ENCODE results near the gene RASSF4. TPM values are rescaled to one million over a fixed set of nuclear protein-coding genes. Genes with fewer than 3 reads are reported as not detected.

The RASSF4 gene
- total RNA-seq, 1 experiment from 2014 or later, result 11.5 TPM

DNA sequence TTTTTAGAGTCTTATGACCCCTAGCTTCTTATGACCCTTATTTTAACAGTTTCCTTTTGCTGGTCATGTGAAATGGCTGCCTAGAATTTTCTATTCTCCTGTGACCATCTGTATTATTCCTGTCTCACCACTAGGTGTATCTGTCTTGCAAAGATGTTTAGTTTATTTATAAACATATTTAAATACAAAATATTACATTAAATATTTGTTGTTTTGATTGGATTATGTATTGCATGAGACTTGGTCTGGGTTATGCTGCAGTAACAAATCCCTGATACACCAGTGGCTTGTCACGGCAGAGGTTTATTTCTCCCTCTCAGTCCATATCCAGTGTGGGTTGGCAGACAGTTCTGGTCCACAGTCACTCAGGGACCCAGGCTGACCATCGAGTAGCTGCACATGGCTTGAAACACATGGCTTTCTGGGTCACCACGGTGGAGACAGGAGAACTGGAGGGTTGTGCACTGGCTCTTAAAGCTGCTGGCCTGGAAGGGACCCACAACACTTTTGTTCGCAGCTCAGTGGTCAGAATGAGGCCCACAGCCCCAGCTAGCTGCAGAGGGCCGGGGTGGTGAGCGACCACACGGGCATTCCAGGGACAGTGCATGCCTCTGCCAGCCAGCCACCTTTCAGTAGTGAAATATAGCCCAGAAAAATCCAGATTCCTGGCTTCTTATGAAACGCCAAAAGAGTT is 7.4 kb downstream of the RASSF4 start:
- Mint-ChIP-seq H3K27me3 (ENCODE audit: low read depth) (no peaks in the 10 kb centered on the region), H3K27ac (no peak overlapping the region), H3K36me3 (ENCODE audit: insufficient read depth in 1 of 3, low read depth in 3 of 3) (peaks cover 7 to 25% (median 12%) of the 10 kb centered on the region in 3 experiments; a peak in 6 of 7 replicates), H3K9me3 (no peaks in the 10 kb centered on the region; a peak in 2 of 5 replicates), H3K4me1 (peaks cover 50 to 52% of the 10 kb centered on the region in 2 experiments), H3K4me3 (no peak overlapping the region)
- H2BK20ac ChIP-seq (ENCODE audit: low read depth, low read length, poor library complexity, severe bottlenecking), result no peak overlapping the region
- no peaks in the 10 kb centered on the region for H3K23me2 ChIP-seq (ENCODE audit: insufficient read length, low read depth, low read length, poor library complexity, severe bottlenecking)
- H4K91ac ChIP-seq (ENCODE audit: insufficient read length, low read depth, low read length), result no peak overlapping the region
- DNase-seq, result peak; percentile 18
- no peak overlapping the region for H3K27ac ChIP-seq (ENCODE audit: insufficient read length, low read depth, low read length)
- no peaks in the 10 kb centered on the region for H3K79me1 ChIP-seq (ENCODE audit: insufficient read depth, low read depth, low read length, poor library complexity, severe bottlenecking)
- no peak overlapping the region for H2AFZ ChIP-seq (ENCODE audit: low read length)
- H3K56ac ChIP-seq (ENCODE audit: insufficient read length, low read depth, low read length), result no peak overlapping the region
- no peak overlapping the region for H3K18ac ChIP-seq (ENCODE audit: insufficient read length, low read depth, low read length)
- no peak overlapping the region for H3K4me2 ChIP-seq (ENCODE audit: insufficient read depth, insufficient read length, low read length)
- H3K4ac ChIP-seq (ENCODE audit: low read depth, low read length), result no peak overlapping the region
- no peak overlapping the region for H4K8ac ChIP-seq (replicated peaks; ENCODE audit: insufficient read length, low read depth, low read length)
- H2BK12ac ChIP-seq (ENCODE audit: insufficient read length, low read depth, low read length), result no peak overlapping the region
- H3K27me3 ChIP-seq (ENCODE audit: insufficient read depth, low read length), result no peaks in the 10 kb centered on the region
- WGBS (ENCODE audit: extremely low coverage, insufficient read length, low lambda C conversion rate), result no CpG with 5 or more reads among the region's 8 CpGs
- peak; percentile 50 for TF ChIP-seq CTCF (conservative IDR thresholded peaks at IDR 0.05)
- no peak overlapping the region for H3T11ph ChIP-seq (ENCODE audit: low read length)
- no peak overlapping the region for H2BK5ac ChIP-seq (ENCODE audit: insufficient read length, low read length)
- no peak overlapping the region for H4K5ac ChIP-seq (ENCODE audit: insufficient read length, low read depth, low read length)
- no peak overlapping the region for H2BK15ac ChIP-seq (ENCODE audit: low read depth, low read length)
- no peaks in the 10 kb centered on the region for H3K9me3 ChIP-seq (ENCODE audit: control insufficient read depth, low read depth, low read length)
- H3K79me2 ChIP-seq (ENCODE audit: insufficient read depth, low read length), result no peaks in the 10 kb centered on the region
- H3K9ac ChIP-seq (ENCODE audit: extremely low read depth, insufficient read length, low read length), result no peak overlapping the region
- 0 out of 2 replicates have a peak overlapping the region, but pooled peaks have one; percentile 15 for H3K14ac ChIP-seq (ENCODE audit: insufficient read depth, low read length)
- H3K4me1 ChIP-seq (ENCODE audit: insufficient read depth, low read length), result peaks cover 17% of the 10 kb centered on the region
- no peak overlapping the region for H2AK5ac ChIP-seq (ENCODE audit: insufficient read length, low read length)
- H2BK120ac ChIP-seq (ENCODE audit: low read depth, low read length, poor library complexity, severe bottlenecking), result no peak overlapping the region
- H4K20me1 ChIP-seq (ENCODE audit: control insufficient read depth, insufficient read depth, insufficient read length), result no peaks in the 10 kb centered on the region
- H3K23ac ChIP-seq (ENCODE audit: insufficient read length, low read depth, low read length), result no peak overlapping the region
